Stimulated activated CD4-positive, alpha-beta T cell treated with anti-CD3 and anti-CD28 coated beads, Interleukin-1b, Interleukin-23, amount 100 ng/mL, for 4 hours (primary cell): Measurements from ENCODE around the gene WAPL.
A peak's percentile ranks its signal among the peaks of the same experiment; 100 is the strongest.
"Not testable (repeated sequence)": the region's sequence is repeated elsewhere in the genome, so short reads cannot be mapped to it uniquely, and the experiment has no call there.

Experiments used
- DNase-seq, 2 donors: peaks; one replicate each; pipeline ENCODE4 v3.0.0-alpha.2; 2020; ENCODE audit warnings: low read depth in 2 of 2

The WAPL gene, protein sequence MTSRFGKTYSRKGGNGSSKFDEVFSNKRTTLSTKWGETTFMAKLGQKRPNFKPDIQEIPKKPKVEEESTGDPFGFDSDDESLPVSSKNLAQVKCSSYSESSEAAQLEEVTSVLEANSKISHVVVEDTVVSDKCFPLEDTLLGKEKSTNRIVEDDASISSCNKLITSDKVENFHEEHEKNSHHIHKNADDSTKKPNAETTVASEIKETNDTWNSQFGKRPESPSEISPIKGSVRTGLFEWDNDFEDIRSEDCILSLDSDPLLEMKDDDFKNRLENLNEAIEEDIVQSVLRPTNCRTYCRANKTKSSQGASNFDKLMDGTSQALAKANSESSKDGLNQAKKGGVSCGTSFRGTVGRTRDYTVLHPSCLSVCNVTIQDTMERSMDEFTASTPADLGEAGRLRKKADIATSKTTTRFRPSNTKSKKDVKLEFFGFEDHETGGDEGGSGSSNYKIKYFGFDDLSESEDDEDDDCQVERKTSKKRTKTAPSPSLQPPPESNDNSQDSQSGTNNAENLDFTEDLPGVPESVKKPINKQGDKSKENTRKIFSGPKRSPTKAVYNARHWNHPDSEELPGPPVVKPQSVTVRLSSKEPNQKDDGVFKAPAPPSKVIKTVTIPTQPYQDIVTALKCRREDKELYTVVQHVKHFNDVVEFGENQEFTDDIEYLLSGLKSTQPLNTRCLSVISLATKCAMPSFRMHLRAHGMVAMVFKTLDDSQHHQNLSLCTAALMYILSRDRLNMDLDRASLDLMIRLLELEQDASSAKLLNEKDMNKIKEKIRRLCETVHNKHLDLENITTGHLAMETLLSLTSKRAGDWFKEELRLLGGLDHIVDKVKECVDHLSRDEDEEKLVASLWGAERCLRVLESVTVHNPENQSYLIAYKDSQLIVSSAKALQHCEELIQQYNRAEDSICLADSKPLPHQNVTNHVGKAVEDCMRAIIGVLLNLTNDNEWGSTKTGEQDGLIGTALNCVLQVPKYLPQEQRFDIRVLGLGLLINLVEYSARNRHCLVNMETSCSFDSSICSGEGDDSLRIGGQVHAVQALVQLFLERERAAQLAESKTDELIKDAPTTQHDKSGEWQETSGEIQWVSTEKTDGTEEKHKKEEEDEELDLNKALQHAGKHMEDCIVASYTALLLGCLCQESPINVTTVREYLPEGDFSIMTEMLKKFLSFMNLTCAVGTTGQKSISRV (N-terminal part only)

GRCh38 chr10:86521678-86522509 lies at the start of gene WAPL:
Gene WAPL, minus strand, starts transcription at chr10:86521792. Its CDS starts 3,723 bp downstream, at chr10:86518069.
- peak; percentile 88 to 91 for DNase-seq

- DNase-seq: no peak
Observed at GRCh38 chr10:86569335-86569734, 47.7 kb upstream of the WAPL start.

GRCh38 chr10:86566518-86566917 lies 44.9 kb upstream of the WAPL start:
- not testable (repeated sequence) for DNase-seq

DNA sequence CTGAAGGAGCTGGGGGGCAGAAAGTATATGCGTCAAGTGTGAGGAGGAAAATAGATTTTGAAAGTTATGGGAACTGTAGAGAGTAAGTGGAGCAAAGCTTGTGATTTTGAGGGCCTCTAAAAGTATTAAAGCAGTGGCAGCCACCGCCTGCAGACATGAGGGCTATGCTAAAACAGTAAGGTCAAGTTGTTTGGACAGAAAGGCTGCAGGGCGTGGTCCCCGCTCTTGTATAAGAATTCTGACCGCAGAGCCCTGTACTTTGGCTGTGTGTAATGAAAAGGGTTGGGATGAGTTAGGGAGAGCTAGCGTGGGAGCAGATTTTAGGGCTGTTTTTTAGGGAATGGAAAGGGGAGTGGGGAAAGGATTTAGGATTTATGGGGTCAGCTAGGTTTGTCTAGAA lies 41.7 kb upstream of the WAPL start:
- DNase-seq: not testable (repeated sequence)

- DNase-seq: not testable (repeated sequence)
Observed at GRCh38 chr10:86558695-86559094, 37.1 kb upstream of the WAPL start.

GRCh38 chr10:86556933-86557649 lies 35.5 kb upstream of the WAPL start:
- no peak for DNase-seq

DNA sequence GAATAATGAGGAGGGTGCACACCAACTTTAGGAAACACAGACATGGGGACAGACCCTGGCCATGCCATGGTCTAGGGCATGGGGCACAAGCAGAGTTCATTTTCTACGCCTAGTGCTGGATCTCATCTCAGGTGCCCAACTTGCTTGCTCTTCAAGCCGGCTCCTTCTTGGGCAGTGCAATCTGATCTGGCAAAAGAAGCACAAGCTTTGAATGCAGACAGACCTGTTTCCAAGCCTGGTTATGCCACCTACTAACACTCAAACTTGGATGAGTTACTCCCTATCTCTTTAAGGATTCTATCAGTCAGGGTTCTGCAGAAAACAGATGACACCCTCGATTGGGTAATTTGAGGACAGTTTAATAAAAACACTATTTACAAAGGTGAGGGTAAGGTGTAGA lies 34.9 kb upstream of the WAPL start:
- DNase-seq: no peak

DNA sequence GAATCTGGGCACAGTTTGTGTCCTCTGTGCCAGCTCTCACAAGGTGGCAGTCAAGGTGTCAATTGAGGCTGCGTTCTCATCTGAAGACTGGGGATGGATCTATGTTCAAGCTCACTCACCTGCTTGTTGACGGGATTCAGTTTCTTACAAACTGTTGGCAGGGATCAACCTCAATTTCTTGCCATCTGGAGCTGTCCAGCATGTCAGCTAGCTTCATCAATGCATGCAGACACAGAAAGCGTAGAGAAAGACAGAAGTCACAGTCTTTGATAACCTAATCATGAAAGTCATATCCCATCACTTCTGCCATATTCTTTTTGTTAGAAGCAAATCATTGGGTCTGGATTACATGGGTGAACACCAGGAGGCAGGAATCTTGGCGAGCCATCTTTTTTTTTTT lies 32.0 kb upstream of the WAPL start:
- DNase-seq: no peak

DNA sequence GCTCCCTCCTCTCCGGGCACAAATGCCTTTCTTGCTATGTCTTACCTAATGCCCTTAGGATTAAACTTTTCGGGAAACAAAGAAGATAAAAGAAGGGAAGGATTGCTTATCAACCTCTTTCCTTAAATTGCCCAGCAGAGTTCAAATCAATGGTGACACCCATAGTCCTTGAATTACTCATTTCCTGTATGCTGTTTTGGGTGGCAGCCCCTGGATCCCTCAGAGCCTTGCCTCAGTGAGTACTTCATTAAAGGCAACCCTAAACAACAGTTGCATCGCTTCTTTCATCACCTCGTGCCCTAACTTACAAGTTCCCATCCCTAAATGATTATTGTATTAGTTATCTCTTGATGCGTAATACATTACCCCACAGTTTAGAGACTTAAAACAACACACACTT lies 31.6 kb upstream of the WAPL start:
- no peak for DNase-seq

DNA sequence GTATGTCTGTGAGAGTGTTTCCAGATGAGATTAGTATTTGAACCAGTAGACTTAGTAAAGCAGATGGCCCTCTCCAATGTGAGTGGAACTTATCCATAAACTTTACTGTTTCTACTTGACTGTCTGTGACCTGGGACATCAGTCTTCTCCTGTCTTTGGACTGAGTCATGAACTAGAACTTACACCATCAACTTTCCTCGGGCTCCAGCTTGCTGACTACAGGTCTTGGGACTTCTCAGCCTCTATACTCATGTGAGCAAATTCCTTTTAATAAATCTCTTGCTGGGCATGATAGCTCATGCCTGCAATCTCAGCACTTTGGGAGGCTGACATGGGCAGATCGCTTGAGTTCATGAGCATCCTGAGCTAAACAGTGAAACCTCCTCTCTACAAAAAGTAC lies 25.7 kb upstream of the WAPL start:
- no peak for DNase-seq

DNA sequence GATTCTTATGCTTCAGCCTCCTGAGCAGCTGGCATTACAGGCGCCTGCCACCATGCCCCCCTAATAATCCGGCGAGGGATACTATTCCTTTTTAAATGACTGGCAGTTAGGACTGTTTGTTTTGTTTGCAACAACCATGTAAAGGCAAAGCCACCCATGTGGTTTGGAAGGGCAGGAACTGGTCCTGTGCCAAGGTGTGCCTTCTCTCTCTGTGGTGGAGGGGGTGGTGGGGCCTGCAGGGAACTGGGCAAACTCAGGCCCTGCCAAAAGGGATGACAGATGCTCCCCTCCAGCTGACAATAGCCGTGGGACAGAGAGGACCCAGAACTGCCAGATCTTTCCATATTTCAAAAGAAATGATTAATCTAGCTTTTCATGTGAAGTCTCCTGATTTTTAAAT lies 23.5 kb upstream of the WAPL start:
- no peak for DNase-seq

DNA sequence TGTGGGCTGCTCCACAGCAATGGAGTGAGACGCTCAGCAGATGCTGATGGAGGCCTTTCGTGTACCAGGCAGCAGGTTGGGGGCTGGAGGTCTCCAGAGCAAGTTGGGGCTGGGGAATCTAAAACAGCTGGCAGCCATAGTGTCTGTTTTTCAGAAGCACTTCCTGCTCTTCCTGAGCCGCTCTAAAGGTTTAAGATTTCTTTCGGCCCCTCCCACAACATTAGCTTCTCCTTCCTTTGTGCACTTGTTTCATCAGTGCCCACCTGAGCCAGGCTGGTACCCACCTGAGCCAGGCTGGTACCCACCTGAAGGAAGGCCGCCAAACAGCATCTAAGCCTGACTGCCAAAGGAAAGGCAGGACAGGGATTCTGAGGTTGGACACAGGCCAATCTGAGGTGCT lies 18.4 kb upstream of the WAPL start:
- no peak for DNase-seq

DNA sequence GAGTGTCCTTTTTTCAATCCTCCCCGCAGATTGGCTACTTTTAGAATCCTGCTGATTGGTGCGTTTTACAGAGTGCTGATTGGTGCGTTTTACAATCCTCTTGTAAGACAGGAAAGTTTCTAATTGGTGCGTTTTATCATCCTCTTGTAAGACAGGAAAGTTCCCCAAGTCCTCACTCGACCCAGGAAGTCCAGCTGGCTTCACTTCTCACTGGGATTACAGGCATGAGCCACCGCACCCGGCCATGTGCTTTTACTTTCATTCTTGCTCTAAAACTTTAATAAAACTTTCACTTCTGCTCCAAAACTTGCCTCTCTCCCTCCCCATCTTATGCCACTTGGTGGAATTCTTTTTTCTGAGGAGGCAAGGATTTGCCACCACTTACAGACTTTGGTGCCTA lies 17.0 kb upstream of the WAPL start:
- no peak for DNase-seq

- DNase-seq: not testable (repeated sequence)
Observed at GRCh38 chr10:86538040-86538439, 16.4 kb upstream of the WAPL start.

- peak; percentile 17 to 18 for DNase-seq
Observed at GRCh38 chr10:86536294-86536861, 14.8 kb upstream of the WAPL start.

DNA sequence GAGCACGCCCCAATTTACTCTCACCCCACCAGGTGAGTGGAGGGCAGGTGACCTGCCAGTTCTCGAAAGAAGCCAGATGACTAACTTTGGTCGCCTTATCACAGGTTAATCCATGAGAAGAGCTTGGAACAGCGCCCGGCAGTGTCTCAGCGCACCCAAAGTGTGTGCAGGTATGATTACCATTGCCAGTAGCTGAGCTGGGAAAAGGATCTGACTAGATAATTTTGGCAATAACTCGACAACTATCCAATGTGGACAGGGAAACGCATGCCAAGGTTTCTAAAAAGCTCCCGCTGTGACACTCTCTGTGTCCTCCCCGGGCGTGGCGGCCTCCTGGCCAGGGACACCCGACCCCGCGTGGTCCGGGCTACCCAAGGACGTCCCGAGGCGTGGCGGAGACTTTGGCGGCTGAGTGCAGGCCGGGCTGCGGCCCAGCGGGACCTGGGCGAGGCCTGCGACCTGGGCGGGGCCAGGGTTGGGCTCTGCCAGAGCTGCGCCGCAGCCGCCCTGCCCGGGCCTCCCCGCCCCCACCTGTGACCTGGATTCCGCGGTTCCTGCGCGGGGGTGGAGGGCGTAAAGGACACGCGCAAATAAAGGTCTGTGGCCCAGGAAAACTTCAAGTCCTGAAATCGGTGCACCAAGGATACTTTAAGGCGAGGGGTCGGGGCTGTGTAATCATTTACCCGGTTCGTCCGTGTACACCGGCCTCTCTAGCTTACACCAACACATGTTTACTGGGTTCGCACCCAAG lies 13.7 kb upstream of the WAPL start:
- DNase-seq: peak; percentile 12 to 30

GRCh38 chr10:86533328-86533727 lies 11.7 kb upstream of the WAPL start:
- no peak for DNase-seq

DNA sequence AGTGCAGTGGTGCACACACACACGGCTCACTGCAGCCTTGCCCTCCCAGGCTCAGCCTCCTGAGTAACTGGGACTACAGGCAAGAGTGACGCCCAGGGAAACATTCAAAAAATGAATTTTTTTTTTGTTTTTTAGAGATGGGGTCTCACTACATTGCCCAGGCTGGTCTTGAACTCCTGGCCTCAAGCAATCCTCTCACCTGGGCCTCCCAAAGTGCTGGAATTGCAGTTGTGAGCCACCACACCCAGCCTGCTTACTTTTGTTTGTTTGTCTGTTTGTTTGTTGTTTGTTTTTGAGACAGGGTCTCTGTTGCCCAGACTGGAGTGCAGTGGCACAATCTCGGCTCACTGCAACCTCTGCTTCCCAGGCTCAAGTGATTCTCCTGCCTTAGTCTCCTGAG lies 7.1 kb upstream of the WAPL start:
- DNase-seq: not testable (repeated sequence)

DNA sequence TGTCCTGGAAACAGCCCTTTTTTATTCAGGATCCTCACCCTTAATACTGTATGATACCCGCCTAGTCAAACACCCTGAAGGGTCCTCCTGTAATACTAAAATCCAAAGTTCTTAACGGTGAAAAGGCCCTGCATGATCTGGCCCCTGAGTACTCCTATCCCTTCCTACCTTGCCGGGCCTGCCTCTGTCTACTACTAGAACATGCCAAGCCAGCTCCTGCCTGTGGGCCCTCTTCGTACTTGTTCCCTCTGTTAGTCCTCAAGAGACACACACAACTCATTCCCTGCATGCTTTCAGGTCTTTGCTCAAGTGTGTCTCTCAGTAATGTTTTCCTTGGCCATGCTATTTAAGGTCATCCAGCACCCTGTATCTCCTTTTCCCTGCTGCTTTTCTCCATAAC lies 5.0 kb upstream of the WAPL start:
- no peak for DNase-seq

DNA sequence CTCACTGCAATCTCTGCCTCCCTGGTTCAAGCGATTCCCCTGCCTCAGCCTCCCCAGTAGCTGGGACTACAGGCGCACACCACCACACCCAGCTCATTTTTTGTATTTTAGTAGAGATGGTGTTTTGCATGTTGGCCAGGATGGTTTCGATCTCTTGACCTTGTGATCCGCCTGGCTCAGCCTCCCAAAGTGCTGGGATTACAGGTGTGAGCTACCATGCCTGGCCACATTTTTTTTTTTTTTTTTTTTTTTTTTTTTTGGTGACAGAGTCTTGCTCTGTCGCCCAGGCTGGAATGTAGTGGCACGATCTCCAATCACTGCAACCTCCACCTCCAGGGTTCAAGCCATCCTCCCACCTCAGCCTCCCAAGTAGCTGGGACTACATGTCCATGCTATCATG lies 4.1 kb upstream of the WAPL start:
- DNase-seq: not testable (repeated sequence)
